ENCODE results near the gene DDA1.

Gene DDA1

GRCh38 chr19:17312189-17313113 is 3.1 kb downstream of the DDA1 start:
- DNase-seq (ENCODE audit: low read depth): no peak

- DNase-seq (ENCODE audit: low read depth): no peak
These were observed 4.7 kb downstream of the DDA1 start for GRCh38 chr19:17314007-17314593.

- DNase-seq (ENCODE audit: low read depth): no peak
These were observed 9.6 kb downstream of the DDA1 start for GRCh38 chr19:17318966-17319365.

- no peak for DNase-seq (ENCODE audit: low read depth)
These were observed 10.3 kb downstream of the DDA1 start for GRCh38 chr19:17319473-17320238.

GRCh38 chr19:17320435-17320834 is 11.1 kb downstream of the DDA1 start:
- no peak for DNase-seq (ENCODE audit: low read depth)

GRCh38 chr19:17321655-17322489 is 12.5 kb downstream of the DDA1 start:
- no peak for DNase-seq (ENCODE audit: low read depth)

- no peak for DNase-seq (ENCODE audit: low read depth)
These were observed 13.5 kb downstream of the DDA1 start for GRCh38 chr19:17322854-17323253.

- no peak for DNase-seq (ENCODE audit: low read depth)
These were observed 14.1 kb downstream of the DDA1 start for GRCh38 chr19:17323300-17323963.

GRCh38 chr19:17323964-17324332 is 14.6 kb downstream of the DDA1 start:
- DNase-seq (ENCODE audit: low read depth): no peak

GRCh38 chr19:17324357-17325114 is 15.2 kb downstream of the DDA1 start:
- DNase-seq (ENCODE audit: low read depth): no peak

- DNase-seq (ENCODE audit: low read depth): no peak
These were observed 15.8 kb downstream of the DDA1 start for GRCh38 chr19:17325133-17325532.

GRCh38 chr19:17325881-17326594 is 16.7 kb downstream of the DDA1 start:
- no peak for DNase-seq (ENCODE audit: low read depth)

- DNase-seq (ENCODE audit: low read depth): no peak
These were observed 17.2 kb downstream of the DDA1 start for GRCh38 chr19:17326595-17326966.

- DNase-seq (ENCODE audit: low read depth): no peak
These were observed 17.8 kb downstream of the DDA1 start for GRCh38 chr19:17327068-17327653.

GRCh38 chr19:17327654-17328516 is 18.5 kb downstream of the DDA1 start:
- DNase-seq (ENCODE audit: low read depth): peak; percentile 52

- DNase-seq (ENCODE audit: low read depth): peak; percentile 37
These were observed 19.4 kb downstream of the DDA1 start for GRCh38 chr19:17328517-17329365.

- no peak for DNase-seq (ENCODE audit: low read depth)
These were observed 20.3 kb downstream of the DDA1 start for GRCh38 chr19:17329366-17330261.

Data from activated T-helper 9 cell treated with anti-CD3 and anti-CD28 coated beads, Interleukin-2, amount 50 U/mL, for 16 hours (primary cell).